Measurements from ENCODE around the gene TRIM17. TPM values are rescaled to one million over a fixed set of nuclear protein-coding genes. Genes with fewer than 3 reads are reported as not detected.

The TRIM17 gene
- total RNA-seq, 1 donor from 2014 or later: 0.78 TPM

GRCh38 chr1:228417061-228417460, 400 bp upstream of the TRIM17 start:
- DNase-seq: no peak

DNA sequence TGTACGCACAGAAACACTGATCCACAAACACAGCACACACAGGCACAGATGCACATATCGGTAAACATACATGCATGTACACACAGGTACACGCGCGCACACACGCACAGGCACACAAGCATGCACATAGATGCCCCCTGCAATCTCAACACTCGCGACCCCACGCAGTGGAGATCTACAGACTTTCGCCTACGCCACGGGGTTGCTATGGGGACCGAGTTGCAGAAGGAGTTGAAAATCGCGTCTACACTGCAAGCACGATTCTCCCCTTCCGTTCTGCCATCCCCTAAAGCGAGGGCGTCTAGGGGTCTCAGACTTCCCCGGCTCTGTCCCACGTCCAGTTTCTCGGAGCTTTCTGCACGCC, 826 bp downstream of the TRIM17 start:
- peak; percentile 48 for DNase-seq

DNA sequence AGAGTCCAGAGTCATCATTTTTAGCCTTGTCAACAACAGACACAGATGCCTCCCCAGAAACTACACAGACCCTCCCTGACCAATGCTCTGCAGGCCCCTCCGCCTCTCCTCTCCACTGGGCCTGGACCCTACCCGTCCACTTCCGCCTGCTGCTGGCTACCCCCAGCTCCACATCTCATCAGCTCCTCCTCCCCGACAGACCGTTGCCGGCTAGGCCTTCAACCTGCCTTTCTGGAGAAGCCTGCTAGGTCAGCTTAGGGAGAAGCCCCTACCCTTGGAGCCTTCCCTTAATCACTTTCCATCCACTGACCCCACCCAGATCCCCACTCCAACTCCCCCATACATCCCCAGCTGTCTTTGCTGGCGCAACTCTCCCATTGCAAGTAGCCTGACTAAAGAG, 1.4 kb downstream of the TRIM17 start:
- DNase-seq: no peak

- no peak for DNase-seq
These were observed 2.0 kb downstream of the TRIM17 start for GRCh38 chr1:228414511-228415211.

DNA sequence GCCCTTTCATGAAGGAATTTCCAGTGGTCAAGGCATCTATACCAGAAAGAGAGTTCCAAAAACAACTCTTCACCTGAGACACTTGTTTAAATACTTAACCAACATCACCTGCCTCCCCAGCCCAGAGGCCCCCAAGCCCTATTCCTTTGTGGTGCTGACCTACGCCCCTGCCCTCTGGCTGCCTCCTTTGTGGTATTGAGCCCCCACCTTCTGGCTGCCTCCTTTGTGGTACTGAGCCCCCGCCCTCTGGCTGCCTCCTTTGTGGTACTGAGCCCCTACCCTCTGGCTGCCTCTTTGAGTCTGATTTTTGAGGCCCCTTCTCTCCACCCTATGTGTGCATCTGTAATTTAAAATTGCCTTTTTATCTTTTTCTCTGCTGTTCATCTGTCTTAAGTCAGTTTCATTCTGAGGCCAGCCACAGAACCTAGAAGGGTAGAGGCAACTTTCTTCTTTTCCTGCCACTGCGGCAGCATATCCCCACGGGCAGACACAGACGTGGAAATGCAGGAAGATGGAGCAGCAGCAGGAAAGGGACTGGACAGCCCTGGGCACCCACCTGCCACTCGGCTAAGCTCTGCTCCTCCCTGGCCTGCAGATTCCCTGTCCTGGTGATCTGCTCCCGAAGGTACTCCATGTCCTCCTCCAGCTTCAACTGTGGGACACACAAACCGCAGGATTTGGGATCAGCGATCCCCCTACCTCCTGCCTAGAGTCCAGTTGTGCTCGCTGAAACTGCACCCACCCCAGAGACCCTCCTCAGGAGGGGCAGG, 3.2 kb downstream of the TRIM17 start:
- no peak for DNase-seq

DNA sequence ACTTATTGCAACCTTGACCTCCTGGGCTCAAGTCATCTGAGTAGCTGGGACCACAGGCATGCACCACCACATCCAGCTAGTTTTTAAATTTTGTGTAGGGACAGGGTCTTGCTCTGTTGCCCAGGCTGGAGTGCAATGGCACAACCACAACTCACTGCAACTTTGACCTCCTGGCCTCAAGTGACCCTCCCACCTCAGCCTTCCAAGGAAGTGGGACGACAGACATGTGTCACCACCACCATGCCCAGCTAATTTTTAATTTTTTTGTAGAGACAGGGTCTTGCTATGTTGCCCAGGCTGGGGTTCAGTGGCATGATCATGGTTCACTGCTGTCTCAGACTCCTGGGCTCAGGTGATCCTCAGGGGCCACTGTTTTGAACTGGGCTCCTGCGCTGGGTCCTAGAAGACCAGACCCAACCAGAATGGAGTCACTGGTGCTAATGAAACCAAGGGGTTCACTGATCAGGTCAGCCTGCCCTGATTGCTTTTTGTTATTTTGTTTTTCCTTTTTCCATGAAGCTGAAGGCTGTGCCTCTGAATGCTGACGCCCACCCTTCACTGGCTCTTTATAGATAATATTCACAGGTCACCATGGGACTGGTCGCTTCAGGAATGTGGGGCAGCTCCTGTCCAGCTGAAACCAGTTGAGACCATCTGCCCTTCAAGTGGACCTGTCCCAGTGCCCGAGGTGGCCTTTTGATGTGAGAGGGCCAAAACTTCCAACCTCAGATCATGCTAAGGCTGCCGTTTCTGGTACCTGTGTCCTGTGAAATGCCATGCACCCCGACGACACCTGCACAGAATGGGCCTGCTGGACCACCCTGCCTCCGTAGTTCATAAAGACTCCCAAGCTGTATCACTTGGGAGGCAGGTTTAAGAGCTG, 4.9 kb downstream of the TRIM17 start:
- no peak for DNase-seq

DNA sequence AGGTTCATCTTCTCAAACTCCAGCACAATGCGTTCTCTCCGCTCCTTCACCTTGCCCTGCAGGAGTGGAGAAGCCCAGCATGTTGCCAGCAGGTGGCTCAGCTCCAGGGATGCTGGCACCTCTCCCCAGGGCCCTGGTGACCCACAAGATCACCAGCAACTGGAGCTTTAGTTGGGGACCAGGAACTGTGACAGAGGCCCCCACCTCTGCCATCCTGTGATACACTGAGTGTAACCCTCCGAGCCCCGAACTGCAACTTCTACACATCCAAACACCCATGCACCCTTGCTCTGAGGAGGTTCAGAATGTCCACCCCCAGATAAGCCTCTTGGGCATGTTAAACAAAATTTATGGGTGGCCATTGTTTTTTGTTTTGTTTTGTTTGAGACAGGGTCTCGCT, 5.5 kb downstream of the TRIM17 start:
- no peak for DNase-seq

GRCh38 chr1:228410671-228411070, 6.0 kb downstream of the TRIM17 start:
- DNase-seq: no peak

DNA sequence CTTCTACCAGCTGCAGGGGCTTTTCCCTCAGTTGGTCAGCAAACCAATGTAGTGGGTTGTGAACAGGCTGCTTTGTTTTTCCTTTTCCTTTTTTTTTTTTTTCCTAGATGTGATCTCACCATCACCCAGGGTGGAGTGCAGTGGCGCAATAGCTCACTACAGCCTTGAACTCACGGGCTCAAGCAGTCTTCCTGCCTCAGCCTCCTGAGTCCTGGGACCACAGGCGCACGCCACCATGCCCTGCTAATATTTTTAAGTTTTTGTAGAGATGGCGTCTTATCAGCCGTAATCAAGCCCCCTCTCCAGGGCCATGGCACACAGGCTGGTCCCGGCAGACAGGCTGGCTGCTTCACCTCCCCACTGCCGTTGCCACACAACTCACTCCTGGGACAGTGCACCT, 6.6 kb downstream of the TRIM17 start:
- DNase-seq: no peak

- DNase-seq: no peak
These were observed 7.5 kb downstream of the TRIM17 start for GRCh38 chr1:228408869-228409805.

DNA sequence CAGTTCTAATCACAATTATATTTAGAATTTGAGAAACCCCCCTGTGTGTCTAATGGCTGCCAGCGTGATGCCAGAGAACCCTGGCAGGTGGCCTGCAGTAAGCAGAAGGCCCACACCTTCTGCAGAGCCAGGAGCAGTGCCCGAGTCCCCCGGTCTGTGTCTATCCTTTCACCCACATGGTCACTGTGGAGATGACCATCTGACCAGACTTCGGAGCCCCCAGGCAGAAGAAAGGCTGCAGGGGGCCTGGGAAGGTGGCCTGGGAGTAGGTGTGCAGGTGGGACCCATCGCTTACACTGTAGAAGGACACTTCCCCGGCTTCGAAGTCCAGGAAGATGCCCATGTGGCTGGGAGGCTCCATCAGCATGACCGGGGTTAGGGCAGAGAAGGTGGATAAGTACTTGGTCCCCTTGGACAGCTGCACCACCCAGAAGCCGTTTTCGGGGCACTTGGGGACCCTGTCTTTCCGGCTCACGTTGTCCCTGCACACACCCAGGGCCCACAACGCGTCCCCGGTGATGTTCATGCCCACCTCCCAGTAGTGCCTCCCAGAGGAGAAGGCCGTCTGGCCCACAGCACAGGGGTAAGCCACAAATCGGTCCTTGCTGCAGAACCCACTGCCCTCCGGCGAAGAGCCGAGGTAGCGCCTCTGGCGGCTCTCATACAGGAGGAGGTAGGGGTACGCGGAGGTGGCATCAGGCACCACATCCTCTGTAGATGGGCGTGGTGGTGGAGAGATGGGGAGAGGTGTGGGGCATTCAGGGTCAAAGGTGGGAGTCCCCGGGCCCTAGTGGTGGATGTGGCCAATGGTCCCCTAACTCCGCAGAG, 8.4 kb downstream of the TRIM17 start:
- DNase-seq: no peak

- DNase-seq: no peak
These were observed 9.3 kb downstream of the TRIM17 start for GRCh38 chr1:228407106-228408040.

- DNase-seq: no peak
These were observed 10.8 kb downstream of the TRIM17 start for GRCh38 chr1:228405979-228406228.

- DNase-seq: no peak
These were observed 11.3 kb downstream of the TRIM17 start for GRCh38 chr1:228405200-228405978.

DNA sequence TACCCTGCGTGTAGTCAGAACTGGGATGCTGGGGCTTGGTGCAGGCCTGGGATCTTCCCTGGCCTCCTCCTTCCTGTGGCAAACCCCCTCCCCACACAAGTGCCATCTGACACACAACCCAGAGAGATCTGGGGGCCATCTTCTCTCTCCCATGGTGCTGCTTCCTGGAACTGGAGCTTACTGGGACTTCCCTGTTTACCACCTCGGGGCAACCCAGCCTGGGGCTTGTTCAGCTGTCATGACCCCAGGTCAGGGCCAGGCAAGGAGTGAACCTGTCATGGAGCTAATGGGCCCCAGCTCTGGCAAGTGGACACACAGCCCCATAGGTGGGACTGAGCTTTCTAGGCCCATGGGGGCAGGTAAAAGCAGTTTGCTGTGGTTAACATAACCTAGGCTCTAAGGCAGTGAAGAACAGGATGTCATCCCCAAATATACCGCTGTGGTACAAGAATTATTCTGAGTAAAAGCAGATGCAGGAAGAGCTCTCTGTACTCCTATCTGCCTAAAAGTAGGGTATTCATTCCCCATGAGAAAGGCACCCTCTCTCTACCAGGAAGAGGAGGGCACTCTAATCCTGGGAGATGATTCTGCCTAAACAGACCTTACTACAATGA, 12.4 kb downstream of the TRIM17 start:
- no peak for DNase-seq

- DNase-seq: no peak
These were observed 13.4 kb downstream of the TRIM17 start for GRCh38 chr1:228403231-228403631.

- no peak for DNase-seq
These were observed 14.0 kb downstream of the TRIM17 start for GRCh38 chr1:228402641-228403025.

GRCh38 chr1:228401782-228402640, 14.7 kb downstream of the TRIM17 start:
- no peak for DNase-seq
